ENCODE data around the gene KCNQ1.
A peak's percentile ranks its signal among the peaks of the same experiment; 100 is the strongest.

KCNQ1 gene

DNA sequence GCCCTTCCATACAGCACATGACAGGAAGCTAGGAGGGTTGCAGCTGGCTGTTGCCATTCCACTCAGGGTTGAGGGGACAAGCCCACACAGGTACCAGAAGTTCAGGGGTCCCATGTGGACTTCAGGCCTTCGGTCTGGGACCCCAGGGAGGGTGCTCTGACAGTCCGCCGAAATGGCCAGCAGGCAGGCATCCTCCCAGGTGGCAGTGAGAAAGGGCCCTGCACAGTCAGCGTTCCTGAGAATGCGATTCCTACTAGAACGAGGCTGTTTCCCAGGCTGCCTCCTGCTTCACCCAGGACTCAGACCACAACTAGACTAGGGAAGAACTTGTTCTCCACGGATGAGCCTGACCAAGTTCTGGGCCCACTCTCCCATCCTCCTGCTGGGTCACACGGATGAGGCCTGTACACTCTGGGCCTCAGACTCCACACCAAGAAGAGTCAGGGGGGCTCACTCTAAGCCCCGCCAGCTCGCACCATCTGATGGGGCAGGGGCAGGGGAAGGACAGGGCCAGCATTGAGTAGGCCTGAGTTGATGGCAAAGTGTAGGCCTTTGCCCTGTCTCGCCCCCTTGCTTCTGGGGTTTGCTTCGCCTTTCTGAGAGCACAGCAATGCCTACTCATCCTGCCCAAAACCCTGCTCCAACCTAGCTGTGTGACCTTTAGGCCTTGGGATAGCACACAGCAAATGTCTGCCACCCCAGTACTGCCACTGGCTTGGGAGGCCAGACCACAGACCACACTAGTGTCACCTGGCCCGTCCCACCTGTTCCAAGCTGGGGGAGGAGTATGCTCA is 241.0 kb downstream of the KCNQ1 start:
- no peaks in the 10 kb centered on the region for H3K27me3 Mint-ChIP-seq
- ATAC-seq (ENCODE audit: low read depth) = no peak
- DNase-seq (ENCODE audit: low spot score in 2 of 2) = no peak
- peaks cover 5% of the 10 kb centered on the region for H3K36me3 Mint-ChIP-seq
- H3K4me3 Mint-ChIP-seq = no peak overlapping the region
- H3K4me1 Mint-ChIP-seq = peaks cover 18% of the 10 kb centered on the region
- H3K9me3 Mint-ChIP-seq = no peaks in the 10 kb centered on the region
- no peak overlapping the region for H3K27ac Mint-ChIP-seq

DNA sequence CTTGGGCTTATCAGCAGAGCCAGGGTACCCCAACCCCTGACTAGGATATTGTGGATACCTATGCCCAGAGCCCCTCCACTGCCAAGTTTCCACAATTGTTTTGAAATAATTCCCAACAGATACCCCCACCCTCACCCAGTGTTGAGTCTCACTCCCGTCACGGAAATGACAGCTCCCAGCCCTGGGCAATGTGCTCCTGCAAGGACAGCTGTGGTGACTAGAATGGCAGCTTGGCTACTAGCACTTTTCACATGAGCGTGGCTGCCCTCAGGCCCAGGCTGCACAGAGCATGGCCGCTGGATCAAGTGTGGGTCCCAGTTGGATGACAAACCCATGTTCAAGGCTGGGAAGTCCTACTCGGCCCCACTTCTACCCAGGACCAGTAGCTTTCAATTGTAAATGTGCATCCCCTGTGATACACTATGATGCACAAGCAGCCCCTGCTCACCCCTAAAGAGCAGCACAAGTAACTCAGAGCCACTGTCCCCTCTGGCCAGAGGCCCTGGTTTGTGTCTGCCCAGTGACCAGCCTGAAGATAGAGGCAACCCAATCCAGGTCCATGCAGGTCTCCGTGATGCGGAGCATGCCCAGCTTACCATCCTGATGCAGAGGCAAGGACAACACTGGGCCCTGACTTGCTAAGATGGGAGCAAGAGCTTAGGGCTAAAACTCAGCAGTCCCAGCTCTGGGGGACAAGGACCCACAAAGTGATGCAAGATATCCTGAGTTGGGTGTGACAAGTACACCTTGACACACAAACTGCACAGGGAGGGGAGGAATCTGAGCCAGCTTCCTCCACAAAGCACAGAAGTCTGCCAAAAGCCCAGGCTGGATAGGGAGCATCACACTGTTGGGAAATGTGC is 241.8 kb downstream of the KCNQ1 start:
- Mint-ChIP-seq H3K4me1 (peaks cover 12% of the 10 kb centered on the region), H3K4me3 (no peak overlapping the region), H3K27me3 (no peaks in the 10 kb centered on the region), H3K9me3 (no peaks in the 10 kb centered on the region), H3K27ac (no peak overlapping the region), H3K36me3 (peaks cover 5% of the 10 kb centered on the region)
- no peak for DNase-seq (ENCODE audit: low spot score in 2 of 2)
- no peak for ATAC-seq (ENCODE audit: low read depth)

DNA sequence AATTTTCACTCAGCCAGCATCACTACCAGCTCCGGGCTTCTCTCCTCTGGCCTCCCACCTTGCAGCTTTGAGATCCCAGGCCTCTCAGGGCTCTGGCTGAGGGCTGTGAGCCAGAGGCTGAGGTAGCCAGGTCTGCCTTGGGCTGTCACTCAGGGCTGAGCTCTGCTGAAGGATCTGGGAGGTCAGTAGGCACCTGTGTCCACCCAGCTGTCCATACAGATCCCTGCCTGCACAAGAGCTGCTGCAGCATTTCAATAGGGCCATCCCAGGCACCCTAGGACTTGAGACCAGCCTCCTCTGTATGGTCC is 242.4 kb downstream of the KCNQ1 start:
- DNase-seq (ENCODE audit: low spot score in 2 of 2) (no peak), ATAC-seq (ENCODE audit: low read depth) (no peak)
- H3K4me1 Mint-ChIP-seq = peaks cover 12% of the 10 kb centered on the region
- H3K27me3 Mint-ChIP-seq = no peaks in the 10 kb centered on the region
- H3K27ac Mint-ChIP-seq = no peak overlapping the region
- no peak overlapping the region for H3K4me3 Mint-ChIP-seq
- H3K9me3 Mint-ChIP-seq = no peaks in the 10 kb centered on the region
- H3K36me3 Mint-ChIP-seq = peaks cover 3% of the 10 kb centered on the region

DNA sequence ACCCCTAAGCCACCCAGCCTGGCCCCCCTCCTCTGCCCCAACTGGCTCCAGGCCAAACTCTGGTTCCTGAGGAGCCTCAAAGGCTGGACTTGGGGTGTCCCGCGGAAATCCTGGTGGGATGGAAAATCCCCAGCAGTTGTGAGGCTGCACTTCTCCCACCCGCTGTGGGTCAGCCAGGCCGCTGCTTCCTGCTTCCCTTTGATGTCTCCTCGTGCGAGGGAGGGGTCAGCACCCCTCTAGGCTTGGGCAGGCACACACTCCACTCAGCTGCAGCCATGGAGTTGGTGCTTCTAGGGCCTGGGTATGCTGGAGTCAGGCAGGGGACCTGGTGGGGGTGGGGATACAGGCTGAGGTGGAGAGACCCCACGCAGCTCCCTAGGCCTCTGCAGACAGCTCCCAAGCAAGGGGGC is 243.0 kb downstream of the KCNQ1 start:
- peaks cover 1% of the 10 kb centered on the region for H3K36me3 Mint-ChIP-seq
- no peak overlapping the region for H3K27ac Mint-ChIP-seq
- H3K4me3 Mint-ChIP-seq = no peak overlapping the region
- ATAC-seq (ENCODE audit: low read depth) = no peak
- H3K4me1 Mint-ChIP-seq = peaks cover 14% of the 10 kb centered on the region
- H3K9me3 Mint-ChIP-seq = no peaks in the 10 kb centered on the region
- H3K27me3 Mint-ChIP-seq = no peaks in the 10 kb centered on the region
- DNase-seq (ENCODE audit: low spot score in 2 of 2) = no peak

DNA sequence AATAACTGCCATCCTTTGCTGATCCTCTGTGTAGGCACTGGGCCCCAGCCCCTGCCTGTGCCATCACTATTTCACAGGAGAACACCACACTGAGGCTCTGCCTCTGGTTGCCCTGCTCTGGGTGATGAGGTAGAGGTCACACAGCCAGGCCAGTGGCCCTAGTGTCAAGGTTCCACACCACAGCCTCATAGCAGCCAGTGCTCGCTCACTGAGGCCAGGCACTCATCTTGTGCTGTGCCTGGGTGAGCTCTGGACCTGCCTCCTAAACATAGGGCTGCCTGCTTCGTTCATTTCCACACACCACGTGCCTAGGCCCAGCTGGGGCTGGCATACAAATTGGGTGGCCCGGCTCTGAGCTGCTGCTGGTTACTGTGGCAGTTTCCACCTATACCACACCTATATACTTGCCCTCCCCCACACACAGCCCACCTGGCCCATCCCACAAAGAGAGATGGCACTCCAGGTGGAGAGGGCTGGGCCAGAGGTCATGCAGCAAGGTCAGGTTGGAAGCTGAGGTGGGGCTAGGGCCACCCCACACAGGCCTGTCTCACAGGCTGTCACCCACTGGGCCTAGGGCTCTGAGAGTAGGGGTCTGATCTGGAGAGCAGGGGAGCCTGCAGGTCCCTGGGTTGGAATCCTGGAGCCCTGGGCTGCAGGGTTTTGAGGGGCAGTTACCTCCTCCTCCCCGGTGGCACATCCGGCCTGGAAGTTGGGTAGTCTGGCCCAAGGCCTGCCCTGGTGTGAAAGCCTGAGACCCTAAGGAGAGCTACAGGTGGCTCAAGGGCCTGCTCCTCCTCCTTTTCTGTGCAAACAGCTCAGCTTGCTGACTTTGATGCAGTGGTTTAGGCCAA is 243.8 kb downstream of the KCNQ1 start:
- peaks cover 15% of the 10 kb centered on the region for H3K4me1 Mint-ChIP-seq
- no peaks in the 10 kb centered on the region for H3K27me3 Mint-ChIP-seq
- H3K4me3 Mint-ChIP-seq = no peak overlapping the region
- DNase-seq (ENCODE audit: low spot score in 2 of 2) (no peak), ATAC-seq (ENCODE audit: low read depth) (no peak)
- H3K27ac Mint-ChIP-seq = no peak overlapping the region
- peaks cover 1% of the 10 kb centered on the region for H3K36me3 Mint-ChIP-seq
- no peaks in the 10 kb centered on the region for H3K9me3 Mint-ChIP-seq

DNA sequence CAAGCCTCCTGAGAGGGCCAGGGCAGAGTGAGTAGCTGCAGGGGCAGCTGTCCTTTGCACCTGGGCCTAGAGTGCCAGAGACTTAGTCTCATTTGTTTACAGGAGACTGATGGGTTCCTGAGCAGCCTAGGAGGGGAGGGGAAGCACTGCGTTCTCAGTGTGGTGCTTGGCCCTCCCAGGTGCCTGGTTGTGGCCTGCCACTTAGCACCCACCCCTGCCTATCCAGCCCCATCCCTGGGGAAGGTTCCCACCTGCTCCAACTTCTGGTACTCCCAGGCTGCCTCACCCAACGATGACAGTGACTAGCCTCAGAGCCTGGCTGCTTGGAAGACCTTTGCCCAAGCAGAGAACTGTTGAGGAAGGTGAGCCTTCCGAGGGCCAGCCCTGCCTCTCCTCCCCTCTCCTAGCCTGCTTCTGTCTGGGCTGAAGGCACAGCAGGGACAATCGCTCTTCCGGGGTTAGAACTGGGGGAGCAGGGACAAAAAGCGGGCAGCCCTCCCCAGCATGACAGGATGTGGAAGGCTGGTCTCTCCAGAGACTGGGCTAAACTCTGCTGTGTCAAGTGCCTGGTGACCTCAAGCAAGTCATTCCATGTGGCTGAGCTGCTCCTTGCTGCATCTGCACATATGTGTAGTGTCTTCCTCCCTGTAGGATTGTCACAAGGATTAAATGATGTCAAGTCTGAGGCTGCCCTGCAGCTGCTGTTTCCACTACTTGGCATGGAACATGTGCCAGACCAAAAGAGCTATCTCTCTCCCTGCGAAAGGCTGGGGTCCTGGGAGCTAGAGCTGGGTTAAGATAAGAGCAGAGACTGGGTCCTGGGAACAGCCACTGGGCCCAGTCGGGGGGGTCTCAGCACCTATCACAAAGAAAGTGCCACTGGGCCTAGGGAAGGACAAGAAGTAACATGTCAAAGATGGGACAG is 245.1 kb downstream of the KCNQ1 start:
- Mint-ChIP-seq H3K27ac (no peak overlapping the region), H3K36me3 (peaks cover 3% of the 10 kb centered on the region), H3K27me3 (no peaks in the 10 kb centered on the region), H3K9me3 (no peaks in the 10 kb centered on the region), H3K4me1 (peaks cover 26% of the 10 kb centered on the region), H3K4me3 (no peak overlapping the region)
- ATAC-seq (ENCODE audit: low read depth) (no peak), DNase-seq (ENCODE audit: low spot score in 2 of 2) (no peak)

DNA sequence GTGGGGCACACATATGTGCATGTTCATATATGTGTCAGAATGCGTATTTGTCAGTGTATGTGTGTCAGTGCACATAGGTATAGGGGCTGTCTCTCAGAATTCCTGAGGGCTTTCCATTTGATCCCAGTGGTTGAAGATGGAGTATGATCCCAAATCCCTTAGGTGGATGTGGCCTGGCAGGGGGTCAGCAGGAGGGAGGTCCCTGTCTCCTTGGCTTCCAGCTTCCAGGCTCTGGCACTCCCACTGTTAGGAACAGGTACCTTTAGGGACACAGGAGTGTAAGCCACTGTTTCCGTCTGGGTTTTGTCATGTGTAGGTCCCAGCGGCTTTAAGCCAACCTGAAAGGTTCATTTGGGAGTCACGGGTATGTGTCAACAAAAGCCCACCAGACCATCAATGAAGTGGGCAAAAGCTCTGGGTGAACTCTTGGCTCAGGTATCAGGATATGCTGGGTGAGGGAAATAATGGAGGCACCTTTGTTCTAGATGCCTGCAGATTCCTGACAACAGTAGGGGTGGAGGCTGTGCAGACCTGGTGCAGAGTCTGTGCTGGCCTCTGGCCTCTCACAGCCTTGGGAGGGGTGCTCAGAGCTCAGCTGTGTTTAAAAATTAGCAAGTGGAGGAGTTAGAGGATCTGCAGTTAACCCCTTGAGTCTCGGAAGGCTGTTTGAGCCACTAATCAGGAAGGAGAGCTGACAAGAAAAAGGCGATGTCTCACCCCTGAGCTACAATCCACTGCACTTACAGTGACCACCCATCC is 246.0 kb downstream of the KCNQ1 start:
- H3K36me3 Mint-ChIP-seq = peaks cover 5% of the 10 kb centered on the region
- DNase-seq (ENCODE audit: low spot score in 2 of 2) = no peak
- no peak overlapping the region for H3K27ac Mint-ChIP-seq
- ATAC-seq (ENCODE audit: low read depth) = no peak
- H3K4me3 Mint-ChIP-seq = no peak overlapping the region
- no peaks in the 10 kb centered on the region for H3K9me3 Mint-ChIP-seq
- peaks cover 31% of the 10 kb centered on the region for H3K4me1 Mint-ChIP-seq
- no peaks in the 10 kb centered on the region for H3K27me3 Mint-ChIP-seq

DNA sequence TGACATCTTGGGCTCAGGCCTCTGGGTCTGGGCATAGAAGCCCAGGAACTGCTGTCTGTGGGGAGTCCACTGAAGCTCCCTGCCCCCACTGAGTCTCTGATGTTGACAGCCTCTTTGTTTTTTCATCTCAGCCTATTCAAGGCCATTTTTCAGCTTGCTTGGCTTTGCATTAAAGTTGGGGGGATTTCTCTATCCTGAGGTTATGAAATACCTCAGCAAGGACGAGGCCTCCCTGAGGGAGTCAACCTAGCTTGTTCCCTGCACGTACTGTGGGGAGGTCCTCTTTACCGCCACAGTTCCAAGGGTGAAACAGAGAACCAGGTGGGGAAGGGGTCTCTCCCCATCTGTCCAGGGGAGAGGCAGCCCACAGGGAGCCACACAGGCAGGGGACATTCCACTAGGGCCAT is 246.6 kb downstream of the KCNQ1 start:
- ATAC-seq (ENCODE audit: low read depth) (no peak), DNase-seq (ENCODE audit: low spot score in 2 of 2) (no peak)
- Mint-ChIP-seq H3K27ac (peak overlapping the region; percentile 15), H3K36me3 (peaks cover 7% of the 10 kb centered on the region), H3K4me1 (peaks cover 32% of the 10 kb centered on the region), H3K9me3 (no peaks in the 10 kb centered on the region), H3K27me3 (no peaks in the 10 kb centered on the region), H3K4me3 (no peak overlapping the region)

DNA sequence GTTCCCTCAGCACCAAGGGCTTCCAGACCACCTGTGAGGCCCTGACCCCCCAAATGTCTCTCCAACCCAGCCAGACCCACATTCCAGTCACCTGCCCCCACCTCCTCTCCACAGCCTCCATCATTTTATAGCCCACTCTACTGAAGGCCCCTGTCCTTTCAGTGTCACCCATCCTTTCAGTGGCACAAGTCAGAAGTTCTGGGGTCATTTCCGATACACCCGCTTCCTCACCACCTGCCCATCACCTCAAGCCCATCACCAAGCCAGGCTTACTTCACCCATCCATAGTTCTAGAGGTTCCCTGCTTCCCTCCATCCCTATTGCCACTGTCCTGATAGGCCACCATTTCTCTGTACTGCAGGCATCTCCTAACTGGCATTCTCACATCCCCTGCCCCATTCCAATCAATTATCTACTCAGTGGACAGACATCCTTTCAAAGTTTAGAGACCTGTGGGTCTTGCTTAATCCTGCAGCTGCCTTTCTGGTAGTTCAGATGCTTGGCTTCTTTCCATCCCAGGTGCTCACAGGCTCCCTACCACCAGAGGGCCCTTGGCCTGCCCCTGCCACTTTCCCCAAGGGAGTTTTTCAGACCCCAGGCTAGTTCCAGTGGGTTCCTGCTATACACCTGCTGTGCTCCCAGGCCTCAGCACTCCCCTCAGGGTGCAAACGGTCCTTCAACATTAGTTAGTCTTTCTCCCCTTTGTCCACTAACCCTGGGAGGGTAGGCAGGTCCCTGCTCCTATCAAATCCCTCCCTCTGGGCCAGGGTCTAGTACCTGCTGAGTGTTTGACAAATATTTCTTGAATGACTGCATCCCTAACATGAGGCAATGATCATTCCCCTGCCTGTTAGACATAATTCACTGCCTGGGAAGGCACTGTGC is 247.4 kb downstream of the KCNQ1 start:
- H3K9me3 Mint-ChIP-seq = no peaks in the 10 kb centered on the region
- H3K4me1 Mint-ChIP-seq = peaks cover 32% of the 10 kb centered on the region
- H3K27ac Mint-ChIP-seq = peak overlapping the region; percentile 36
- H3K4me3 Mint-ChIP-seq = no peak overlapping the region
- ATAC-seq (ENCODE audit: low read depth) = no peak
- H3K27me3 Mint-ChIP-seq = no peaks in the 10 kb centered on the region
- DNase-seq (ENCODE audit: low spot score in 2 of 2) = no peak
- peaks cover 7% of the 10 kb centered on the region for H3K36me3 Mint-ChIP-seq

DNA sequence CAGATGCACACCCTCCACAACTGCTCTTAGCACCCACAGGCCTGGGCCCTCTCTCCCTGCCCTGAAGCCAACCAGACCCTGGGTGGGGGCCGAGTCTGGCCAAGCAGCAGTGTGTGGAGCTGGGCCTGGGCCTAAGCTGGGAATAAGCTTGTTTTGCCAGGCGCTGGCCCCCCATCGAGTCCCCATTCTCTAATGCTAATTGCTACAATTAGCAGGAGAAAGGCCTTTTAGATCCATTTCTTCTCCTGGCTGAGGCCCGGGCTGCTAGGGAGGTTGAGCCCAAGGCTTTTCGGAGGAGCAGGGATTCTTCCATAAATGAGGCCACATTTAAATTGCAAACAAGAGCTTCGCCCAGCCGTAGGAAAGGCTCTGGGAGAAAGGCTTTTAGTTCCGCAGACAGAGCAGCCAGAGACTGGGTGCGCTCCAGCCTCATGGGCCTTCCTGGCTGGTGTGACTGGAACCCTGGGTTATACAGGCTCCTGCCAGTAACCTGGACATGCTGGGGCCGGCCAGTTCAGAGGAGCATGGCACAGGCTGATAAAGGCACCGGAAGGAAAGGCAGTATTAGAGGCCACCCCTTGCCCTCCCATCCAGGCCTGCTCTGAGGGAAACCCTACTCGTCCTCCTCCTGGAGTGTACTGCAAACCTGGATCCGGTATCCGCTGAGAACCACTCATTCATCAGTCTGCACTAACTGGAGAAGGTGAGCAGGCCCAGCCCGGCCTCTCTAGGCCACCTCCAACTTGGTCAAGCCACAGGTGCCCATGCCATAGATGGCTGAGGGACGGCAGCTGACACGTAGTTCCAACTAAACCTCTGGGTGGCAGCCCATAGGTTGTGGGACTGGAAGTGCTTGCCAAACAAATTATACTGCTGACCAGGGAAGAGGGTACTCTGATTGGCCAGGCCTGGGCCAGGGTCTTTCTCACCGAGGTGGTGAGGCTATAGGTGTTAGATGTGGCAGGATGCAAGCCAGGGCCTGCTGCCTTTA is 248.8 kb downstream of the KCNQ1 start:
- peak overlapping the region; percentile 36 for H3K27ac Mint-ChIP-seq
- no peak for ATAC-seq (ENCODE audit: low read depth)
- peaks cover 35% of the 10 kb centered on the region for H3K4me1 Mint-ChIP-seq
- DNase-seq (ENCODE audit: low spot score in 2 of 2) = no peak
- no peak overlapping the region for H3K4me3 Mint-ChIP-seq
- H3K9me3 Mint-ChIP-seq = peaks cover 2% of the 10 kb centered on the region
- no peaks in the 10 kb centered on the region for H3K27me3 Mint-ChIP-seq
- H3K36me3 Mint-ChIP-seq = peaks cover 14% of the 10 kb centered on the region

DNA sequence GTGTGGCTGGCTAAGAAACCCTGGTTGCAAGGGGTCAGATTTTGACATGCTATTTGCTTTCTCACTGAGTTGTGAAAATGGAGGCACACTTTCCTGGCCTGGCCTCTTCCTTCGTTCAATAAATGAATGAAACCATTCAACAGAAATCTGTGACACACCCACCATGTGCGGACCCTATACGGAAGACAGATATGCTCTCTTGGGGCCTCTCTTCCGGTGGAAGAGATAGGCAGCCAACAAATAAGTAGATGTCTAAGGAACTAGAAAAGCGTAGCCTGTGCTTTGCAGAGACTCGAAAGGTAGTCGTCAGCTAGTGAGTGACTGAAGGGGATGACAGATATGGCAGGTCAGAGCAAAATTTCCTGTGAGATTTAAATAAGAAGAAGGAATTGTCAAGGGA is 249.7 kb downstream of the KCNQ1 start:
- H3K36me3 Mint-ChIP-seq = peaks cover 19% of the 10 kb centered on the region
- peaks cover 2% of the 10 kb centered on the region for H3K9me3 Mint-ChIP-seq
- H3K4me1 Mint-ChIP-seq = peaks cover 40% of the 10 kb centered on the region
- DNase-seq (ENCODE audit: low spot score in 2 of 2) = no peak
- ATAC-seq (ENCODE audit: low read depth) = peak; percentile 63
- no peaks in the 10 kb centered on the region for H3K27me3 Mint-ChIP-seq
- peak overlapping the region; percentile 39 for H3K27ac Mint-ChIP-seq
- peak overlapping the region; percentile 10 for H3K4me3 Mint-ChIP-seq

Measured in memory B cell (primary cell).